Amniotic stem cell (primary cell): ENCODE results near the gene RENBP.

Source experiments
- DNase-seq: peaks from one replicate; lab custom pipeline; 2025; lab: John Stamatoyannopoulos, UW

The RENBP gene

DNA sequence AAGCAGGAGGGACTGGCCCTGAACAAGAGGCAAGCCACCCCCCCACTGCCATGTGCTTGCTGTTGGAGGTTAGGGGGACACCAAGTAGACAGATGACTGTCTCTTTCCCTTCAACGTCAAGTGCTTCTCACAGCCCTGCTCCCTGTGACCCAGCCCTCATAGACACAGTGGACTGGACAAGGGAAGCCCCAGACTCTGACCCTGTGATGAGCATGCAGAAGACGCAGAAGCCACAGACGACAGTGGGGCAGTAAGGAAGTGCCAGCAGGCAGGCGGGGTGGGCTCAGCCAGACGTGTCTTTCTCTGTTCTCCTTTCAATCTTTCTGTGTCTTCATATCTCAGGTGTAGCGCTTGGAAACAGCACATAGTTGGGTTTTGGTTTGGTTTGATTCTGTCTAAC is 56.1 kb downstream of the RENBP start:
- DNase-seq = no peak

DNA sequence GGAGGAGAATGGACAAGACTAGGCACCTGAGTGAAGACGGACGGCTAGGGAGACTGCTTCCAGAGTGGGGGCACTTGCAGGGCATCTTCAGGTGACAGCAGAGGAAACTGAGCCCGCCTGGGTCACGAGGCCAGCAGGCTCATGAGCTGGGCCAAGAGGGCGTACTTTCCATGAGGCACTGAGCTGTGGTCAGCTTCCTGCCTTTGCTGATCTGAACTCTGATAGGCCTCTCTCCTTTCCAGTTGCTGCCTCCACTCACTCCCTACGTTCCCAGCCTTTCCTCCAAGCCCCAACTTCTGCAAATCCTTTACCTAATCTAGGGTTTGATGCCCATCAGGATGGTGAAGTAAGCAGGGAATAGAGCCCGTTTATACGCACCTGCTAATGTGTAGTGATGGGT is 57.1 kb downstream of the RENBP start:
- DNase-seq = no peak

DNA sequence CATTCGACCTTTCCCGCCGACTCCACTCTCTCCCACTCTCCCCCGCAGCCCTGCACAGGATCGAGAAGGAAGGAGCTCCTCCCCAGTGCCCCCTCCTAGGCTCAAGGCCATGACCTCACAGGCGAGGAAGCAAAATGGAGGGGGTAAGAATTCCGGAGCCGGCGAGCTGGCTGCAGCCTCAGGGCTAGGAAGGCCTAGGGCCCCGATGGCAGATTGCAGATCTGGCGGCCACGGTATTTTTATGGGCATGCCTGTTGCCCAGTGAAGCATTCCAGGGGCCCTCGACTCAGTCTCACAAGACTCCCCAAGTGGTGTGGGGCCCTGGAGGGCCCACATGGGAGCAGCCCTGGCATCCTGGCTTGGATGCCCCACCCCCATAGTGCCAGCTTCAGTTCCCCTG is 57.5 kb downstream of the RENBP start:
- DNase-seq = no peak

- no peak for DNase-seq
These were observed 58.2 kb downstream of the RENBP start, which contains the start of gene L1CAM for GRCh38 chrX:153885968-153886903. L1CAM (minus strand) TSS chrX:153886173; CDS start chrX:153875836, 10,337 bp downstream.
